NCI-H1436 (cell line): ENCODE results near the gene RLN2.
"Not testable (repeated sequence)": the region's sequence is repeated elsewhere in the genome, so short reads cannot be mapped to it uniquely, and the experiment has no call there.

Experiments used
- DNase-seq: peaks from one replicate; lab custom pipeline; 2025; lab: John Stamatoyannopoulos, UW

Gene RLN2

GRCh38 chr9:5303840-5304795 is at the start of gene RLN2:
Gene RLN2, minus strand, starts transcription at chr9:5304716. Its CDS starts 136 bp downstream, at chr9:5304580.
- DNase-seq, result not testable (repeated sequence)

DNA sequence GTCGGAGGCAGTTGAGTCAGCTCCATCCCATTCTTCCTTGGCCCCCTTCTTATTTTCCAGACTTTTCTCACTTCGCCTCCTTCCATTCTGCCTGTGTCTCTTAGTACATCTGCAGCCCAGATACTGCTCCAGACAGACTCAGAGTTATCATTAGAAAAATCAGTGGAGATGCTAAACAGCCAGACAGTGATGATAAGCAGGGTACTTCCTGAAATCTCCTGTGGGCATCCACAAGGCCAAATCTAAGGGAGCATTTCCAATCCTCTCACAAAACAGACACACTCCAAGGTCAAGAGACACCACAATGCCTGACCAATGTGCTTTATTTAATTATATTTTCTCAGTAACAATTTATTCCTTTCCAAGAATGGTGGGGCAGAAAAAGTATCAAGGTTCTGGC is 49.7 kb upstream of the RLN2 start:
- DNase-seq, result no peak

DNA sequence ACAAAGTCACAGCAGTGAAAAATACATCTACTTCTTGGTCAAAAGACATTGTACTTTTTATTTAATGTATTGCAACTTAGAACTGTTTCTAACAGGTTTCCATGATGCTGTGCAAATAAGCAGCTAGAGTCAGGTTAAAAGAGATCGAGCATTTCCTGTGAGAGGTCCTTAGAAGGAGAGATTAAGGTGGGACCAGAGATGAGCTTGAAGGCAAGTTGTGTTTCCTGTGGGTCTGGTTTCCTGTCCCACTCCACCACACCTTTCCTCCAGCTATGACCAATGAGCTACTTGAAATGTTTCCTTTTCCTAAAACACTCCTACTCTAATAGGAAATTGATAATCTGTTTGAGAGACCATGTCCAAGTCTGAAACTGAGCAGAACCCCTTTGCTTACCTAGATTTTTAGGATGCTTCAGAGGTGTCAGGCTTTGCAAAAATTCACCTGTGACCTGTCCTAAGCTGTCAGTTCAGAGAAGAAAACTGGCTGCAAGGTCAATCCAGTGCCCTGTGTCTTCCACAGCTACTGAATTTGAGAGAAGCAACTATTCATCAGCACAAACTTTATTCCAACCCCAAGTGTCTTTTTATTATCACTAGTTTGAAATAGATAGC is 48.2 kb upstream of the RLN2 start:
- no peak for DNase-seq

DNA sequence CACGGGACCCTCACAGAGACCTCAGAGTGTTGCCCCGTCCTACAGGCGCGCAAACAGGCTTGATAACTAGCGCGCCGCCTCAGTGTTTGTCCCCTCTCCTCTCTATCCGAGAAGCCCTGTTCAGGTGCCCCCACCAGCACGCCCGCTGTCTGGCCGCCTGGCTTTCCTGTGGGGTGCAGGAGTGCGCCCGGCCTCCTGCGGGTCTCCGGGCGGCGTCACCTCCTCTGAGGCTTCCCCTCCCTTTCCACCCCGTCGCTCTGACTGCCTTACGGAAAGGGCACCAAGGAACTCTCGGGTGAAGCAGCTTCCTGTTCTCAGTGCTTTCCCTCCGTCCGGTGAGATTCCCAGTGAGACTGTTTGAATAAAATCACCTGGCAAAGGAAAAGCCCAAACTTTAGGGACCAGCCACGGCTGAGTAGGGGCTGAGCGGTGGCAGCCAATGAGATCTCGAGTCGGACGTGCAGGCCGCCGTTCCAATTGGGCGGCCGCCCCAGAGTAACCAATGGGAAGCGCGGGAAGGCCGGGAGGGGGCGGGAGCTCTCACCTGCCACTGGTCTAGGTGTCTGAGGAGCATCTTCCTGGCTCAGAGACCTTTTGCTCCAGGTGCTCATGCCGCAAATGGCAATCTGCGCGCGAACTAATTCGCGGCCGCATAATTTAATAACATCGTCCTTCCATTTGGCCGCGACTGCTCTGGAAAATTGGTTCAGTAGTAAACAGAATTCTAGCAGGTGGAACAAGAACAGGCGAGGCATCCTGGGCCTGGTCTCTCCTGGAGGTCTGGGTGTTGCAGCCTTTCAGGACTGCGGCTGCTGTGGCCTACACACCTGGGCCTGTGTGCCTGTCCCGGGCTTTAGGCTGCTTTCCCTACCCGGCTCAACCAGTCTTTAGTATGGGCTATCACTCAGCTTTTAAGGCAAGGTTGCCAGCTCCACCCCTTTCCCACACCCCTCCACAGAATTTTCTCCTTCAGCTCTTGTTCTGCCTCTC is 34.8 kb upstream of the RLN2 start, which contains the start of gene RLN1:
TSS of gene RLN1 (minus strand) at position 885 of the 990 bp plus-strand sequence. CDS start at position 755, 130 bp downstream.
- not testable (repeated sequence) for DNase-seq

DNA sequence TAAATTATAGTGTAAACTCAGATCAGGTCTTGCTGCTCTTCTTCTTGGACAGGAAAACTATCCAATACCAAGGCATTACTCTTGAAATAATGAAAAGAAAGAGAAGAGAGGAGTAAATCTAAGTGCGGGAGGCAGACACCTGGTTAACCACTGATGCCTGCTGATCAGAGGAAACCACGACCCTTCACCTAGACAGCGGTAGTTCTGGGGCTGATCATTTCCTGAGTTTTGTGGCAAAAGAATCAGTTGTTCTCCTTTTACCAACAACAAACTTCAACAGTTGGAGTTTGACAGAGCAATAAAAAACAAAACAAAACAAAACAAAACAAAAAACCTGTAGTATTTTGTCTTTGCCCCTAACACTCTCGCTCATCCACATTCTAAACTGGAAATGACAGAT is 32.2 kb upstream of the RLN2 start:
- no peak for DNase-seq

GRCh38 chr9:5331276-5331675 is 26.8 kb upstream of the RLN2 start:
- not testable (repeated sequence) for DNase-seq

DNA sequence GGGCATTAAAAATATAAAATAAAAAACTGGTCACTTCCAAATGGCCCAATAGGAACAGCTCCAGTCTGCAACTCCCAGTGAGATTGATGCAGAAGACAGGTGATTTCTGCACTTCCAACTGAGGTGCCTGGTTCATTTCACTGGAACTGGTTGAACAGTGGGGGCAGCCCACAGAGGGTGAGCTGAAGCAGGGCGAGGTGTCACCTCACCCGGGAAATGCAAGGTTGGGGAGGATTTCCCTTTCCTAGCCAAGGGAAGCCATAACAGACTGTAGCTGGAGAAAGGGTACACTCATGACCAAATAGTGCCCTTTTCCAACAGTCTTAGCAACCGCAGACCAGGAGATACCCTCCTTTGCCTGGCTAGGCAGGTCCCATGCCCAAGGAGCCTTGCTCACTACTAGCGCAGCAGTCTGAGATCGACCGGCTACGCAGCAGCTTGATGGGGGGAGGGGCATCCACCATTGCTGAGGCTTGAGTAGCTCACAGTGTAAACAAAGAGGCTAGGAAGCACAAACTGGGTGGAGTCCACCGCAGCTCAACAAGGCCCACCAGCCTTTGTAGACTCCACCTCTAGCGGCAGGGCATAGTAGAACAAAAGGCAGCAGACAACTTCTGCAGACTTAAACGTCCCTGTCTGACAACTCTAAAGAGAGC is 22.5 kb upstream of the RLN2 start:
- peak; percentile 78 for DNase-seq

DNA sequence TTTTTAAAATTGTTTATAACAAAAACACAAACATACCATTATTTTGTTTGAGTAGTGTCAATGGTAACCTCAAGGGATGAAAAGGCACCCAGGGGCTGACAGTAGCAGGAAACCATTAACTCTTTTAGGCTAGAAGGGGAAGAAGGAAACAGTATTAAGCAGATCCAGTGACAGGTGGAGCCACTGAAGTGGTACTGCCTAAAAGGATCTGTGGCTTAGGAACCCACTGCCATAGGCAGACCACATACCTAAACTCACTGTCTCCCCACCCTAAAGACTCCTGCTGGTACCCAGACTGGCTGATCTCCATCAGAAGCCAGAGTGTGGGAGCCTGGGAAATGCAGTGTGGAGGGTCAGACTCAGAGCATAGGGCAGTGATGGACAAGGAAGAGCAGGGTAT is 21.7 kb upstream of the RLN2 start:
- no peak for DNase-seq

- DNase-seq, result not testable (repeated sequence)
Measured at GRCh38 chr9:5321601-5322000, 17.1 kb upstream of the RLN2 start.

DNA sequence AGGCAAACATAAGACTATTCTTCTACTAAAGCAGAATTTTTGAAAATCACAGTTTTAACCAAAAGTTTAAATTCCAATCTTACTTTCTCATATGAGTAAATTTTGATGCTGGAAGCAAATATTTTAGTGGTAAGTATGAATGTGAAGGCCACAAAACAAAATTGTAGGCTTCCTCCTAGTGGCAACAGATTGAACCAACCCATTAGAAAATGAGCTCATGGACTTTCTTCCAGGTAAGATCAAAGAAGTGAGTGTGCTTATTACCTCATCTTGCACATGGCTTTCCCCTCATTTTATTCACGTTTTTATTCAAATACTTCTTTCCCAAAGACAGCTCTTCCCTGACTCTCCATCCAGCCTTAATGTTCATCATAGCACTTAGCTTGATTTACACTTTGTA is 16.5 kb upstream of the RLN2 start:
- no peak for DNase-seq

GRCh38 chr9:5316406-5316805 is 11.9 kb upstream of the RLN2 start:
- not testable (repeated sequence) for DNase-seq

- no peak for DNase-seq
Measured at GRCh38 chr9:5315187-5315923, 10.8 kb upstream of the RLN2 start.

GRCh38 chr9:5310851-5311250 is 6.3 kb upstream of the RLN2 start:
- DNase-seq, result no peak

GRCh38 chr9:5305741-5306140 is 1.2 kb upstream of the RLN2 start:
- no peak for DNase-seq

GRCh38 chr9:5301544-5301943 is 3.0 kb downstream of the RLN2 start:
- no peak for DNase-seq

DNA sequence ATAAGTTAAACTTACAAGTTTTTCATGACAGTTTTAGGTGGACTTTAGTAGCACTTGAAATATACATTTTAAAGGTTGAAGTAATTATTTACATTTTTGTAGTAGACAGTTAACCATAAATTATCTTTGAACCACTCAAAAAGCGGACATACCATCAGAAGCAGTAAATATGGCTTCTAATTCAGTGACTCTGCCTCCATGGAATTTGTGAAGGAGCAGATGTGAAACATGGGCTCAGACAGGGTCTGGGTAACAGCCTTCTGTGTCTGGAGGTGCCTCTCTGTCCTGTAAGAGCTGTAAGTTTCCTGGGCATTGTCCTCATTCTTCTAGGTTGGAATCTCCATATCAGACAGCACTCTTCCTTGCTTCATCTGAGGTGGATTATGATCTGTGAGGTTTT is 12.4 kb downstream of the RLN2 start:
- no peak for DNase-seq

- DNase-seq, result no peak
Measured at GRCh38 chr9:5288591-5288990, 15.9 kb downstream of the RLN2 start.

- DNase-seq, result no peak
Measured at GRCh38 chr9:5286262-5286661, 18.3 kb downstream of the RLN2 start.

GRCh38 chr9:5278486-5278885 is 26.0 kb downstream of the RLN2 start:
- no peak for DNase-seq

DNA sequence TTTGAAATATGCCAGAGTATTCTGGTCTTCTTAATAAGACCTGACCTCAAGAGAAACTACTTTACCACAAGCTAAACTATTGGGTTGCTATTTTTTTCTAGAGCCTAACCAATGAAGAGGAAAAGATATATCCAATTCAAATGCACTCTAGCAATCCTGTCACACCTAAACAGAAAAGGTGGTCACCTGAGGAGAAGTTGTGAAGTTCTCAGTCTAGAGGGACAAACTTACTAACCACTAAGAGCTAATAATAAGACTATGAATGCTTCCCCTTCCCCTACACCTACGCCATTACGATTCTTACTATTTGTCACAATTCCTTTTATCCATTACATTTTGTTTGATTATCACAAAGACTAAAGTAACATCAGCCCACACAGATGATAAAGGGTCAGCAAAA is 29.7 kb downstream of the RLN2 start:
- DNase-seq, result no peak

DNA sequence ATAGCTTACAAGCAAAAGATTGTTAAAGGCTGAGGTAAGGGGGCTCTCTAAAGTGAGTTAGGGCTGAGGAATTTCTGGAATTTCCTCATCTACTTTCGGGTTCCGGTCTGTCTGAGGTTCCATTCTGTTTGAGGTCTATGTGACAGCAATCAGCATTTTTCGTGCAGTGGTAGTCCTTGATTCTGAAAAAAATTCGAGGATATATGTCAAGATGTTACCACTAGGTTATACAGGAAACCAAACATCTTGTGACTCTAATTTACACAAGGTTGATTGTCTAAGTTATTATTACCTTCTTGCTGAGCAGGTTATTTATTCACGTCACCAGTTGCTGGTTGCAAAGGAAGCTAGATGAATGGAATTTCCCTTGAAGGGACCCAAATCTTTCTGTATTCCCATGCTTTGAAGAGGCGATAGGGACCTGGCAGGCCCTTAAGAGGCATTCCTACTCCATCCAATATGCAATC is 35.2 kb downstream of the RLN2 start:
- DNase-seq, result no peak
